AG04449 (cell line): ENCODE measurements around the gene GPR37L1.

ENCODE experiments used
- CTCF ChIA-PET: fragments of 350-600 bp; formaldehyde crosslinking; extraction: SDS; loops from one replicate; lab custom pipeline; 2021; ENCODE audit warnings: antibody characterized with exemption; lab: Yijun Ruan, JAX
- POLR2A ChIA-PET: fragments of 400-600, 350-600 bp; formaldehyde crosslinking; extraction: SDS; loops from one replicate; lab custom pipeline; 2020; ENCODE audit warnings: antibody characterized with exemption, inconsistent platforms; lab: Yijun Ruan, JAX
- DNase-seq: peaks from one replicate; pipeline ENCODE4 v3.0.0-alpha.2; 2010; ENCODE audit warnings: low read depth, low spot score
- H3K4me3 ChIP-seq: 2 replicates; pipeline ENCODE4 v1.5.1; 2011; ENCODE audit warnings: low read depth, mild to moderate bottlenecking, control low read depth, low read length
- TF ChIP-seq, protein P1 (sequence below): IDR thresholded peaks from one replicate; pipeline ENCODE4 v1.5.1; 2011; ENCODE audit warnings: mild to moderate bottlenecking, moderate library complexity, low read length, control low read depth, inconsistent platforms; ENCODE audit not compliant: insufficient read depth; ENCODE audit errors: missing control alignments

Gene GPR37L1

DNA sequence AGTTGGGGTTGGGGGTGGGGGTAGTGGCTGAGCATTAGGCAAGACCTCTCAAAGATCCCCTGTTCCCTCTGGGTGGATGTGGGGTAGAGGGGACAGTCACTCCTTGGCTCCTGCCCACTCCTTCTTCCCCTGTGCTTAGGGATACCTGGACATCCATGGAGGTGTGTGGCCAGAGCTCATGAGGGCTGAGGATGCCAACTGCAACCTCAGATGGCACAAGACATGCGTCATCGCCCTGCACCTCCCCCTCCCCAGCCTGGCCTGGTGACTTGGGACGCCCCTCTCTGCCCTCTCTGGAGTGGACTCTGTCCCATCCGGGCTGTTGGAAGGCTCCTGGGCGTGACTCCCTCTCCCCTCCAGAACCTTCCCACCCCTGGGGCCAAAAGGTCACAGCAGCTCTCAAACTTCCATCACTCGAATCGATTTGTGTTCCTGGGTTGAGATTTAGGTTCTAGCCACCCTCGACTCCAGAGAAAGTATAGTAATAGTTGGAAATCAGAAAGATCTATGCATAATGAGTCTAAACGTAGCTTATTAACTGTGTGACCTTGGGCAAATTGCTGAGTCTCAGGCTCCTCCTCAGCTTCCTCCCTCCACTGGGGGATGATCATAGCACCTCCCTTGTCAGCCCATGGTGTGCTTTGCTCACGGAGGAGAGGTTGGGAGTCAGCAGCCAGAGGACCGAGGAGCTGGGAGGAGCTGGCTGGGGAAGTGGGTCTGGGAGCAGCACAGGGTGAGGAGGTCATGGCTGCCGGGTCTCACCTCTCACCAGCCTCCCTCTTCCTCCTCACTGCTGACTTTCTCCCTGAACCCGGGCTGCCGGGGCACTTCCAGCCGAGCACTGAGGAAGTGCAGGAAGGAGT is 39.9 kb downstream of the GPR37L1 start:
- CTCF ChIA-PET: interaction anchor here (0.8 to 4.0 kb wide), 5 partner anchors 7 to 31 kb away, joined by 3 to 26 read pairs (median 4); partner anchors contain the start of gene LGR6
- H3K4me3 ChIP-seq: no peak overlapping the region

DNA sequence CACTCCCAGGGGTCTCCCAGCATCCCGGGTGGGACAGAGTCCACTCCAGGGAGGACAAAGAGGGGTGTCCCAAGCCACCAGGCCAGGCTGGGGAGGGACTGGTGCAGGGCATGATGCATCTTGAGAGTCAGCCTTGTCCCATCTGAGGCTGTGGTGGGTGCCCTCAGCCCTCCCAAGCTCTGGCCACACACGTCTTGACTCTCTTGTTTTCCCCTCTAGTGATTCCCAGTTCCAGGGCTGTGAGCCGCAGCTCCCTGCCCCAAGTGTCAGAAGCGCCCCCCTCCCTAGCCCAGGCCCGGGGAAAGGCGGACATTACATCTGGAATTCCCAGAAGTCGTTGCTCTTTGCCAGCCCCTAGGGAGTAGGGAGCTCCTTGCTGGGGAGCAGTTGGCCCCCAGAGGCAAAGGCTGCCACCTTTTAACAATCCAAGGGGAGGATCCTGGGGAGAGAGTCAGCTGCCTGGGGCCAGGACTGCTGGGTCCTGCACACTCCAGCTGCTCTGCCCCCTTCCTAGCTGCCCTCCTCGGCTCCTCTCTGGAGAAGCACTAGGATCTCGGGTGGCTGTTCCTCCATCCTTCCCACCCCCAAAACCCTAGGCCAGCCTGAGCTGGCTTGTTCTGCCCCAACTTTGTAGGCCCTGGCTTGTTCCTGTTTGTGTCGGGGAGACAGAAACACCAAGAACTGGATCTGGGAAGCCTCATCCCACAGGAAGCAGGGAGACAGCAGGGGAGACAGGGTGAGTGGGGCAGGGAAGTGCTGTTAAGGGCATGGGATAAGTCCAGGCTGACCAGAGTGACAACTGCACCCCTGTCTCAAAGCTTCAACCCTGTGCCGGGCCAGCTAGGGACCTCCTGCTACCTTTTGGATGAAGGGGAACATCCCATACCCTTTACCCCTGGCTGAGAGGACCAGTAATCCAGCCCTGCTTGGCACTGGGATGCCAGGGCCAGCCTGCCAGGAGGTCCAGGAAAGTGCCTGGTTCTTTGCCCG is 40.9 kb downstream of the GPR37L1 start:
- no peak for DNase-seq
- TF ChIP-seq, protein P1, sequence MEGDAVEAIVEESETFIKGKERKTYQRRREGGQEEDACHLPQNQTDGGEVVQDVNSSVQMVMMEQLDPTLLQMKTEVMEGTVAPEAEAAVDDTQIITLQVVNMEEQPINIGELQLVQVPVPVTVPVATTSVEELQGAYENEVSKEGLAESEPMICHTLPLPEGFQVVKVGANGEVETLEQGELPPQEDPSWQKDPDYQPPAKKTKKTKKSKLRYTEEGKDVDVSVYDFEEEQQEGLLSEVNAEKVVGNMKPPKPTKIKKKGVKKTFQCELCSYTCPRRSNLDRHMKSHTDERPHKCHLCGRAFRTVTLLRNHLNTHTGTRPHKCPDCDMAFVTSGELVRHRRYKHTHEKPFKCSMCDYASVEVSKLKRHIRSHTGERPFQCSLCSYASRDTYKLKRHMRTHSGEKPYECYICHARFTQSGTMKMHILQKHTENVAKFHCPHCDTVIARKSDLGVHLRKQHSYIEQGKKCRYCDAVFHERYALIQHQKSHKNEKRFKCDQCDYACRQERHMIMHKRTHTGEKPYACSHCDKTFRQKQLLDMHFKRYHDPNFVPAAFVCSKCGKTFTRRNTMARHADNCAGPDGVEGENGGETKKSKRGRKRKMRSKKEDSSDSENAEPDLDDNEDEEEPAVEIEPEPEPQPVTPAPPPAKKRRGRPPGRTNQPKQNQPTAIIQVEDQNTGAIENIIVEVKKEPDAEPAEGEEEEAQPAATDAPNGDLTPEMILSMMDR: no peak
- ChIA-PET CTCF (interaction anchor here (0.9 to 4.0 kb wide), 4 partner anchors 8 to 29 kb away, joined by 3 to 26 read pairs (median 4); no protein-coding TSS in a partner anchor), POLR2A (no interaction called here)
- no peak overlapping the region for H3K4me3 ChIP-seq

More for the DNA sequence above, 39.9 kb downstream of the GPR37L1 start:
- no peak for DNase-seq
- TF ChIP-seq, protein P1: no peak
- POLR2A ChIA-PET: no interaction called here

- POLR2A ChIA-PET: no interaction called here
- CTCF ChIA-PET: interaction anchor here (4.0 kb wide), 1 partner anchor 9 kb away, joined by 26 read pairs; no protein-coding TSS in a partner anchor
- TF ChIP-seq, protein P1: no peak
- H3K4me3 ChIP-seq: no peak overlapping the region
- DNase-seq: no peak
These were observed 41.7 kb downstream of the GPR37L1 start for GRCh38 chr1:202164271-202165037.

GRCh38 chr1:202165267-202165941 is 42.7 kb downstream of the GPR37L1 start:
- DNase-seq: no peak
- no peak overlapping the region for H3K4me3 ChIP-seq
- ChIA-PET POLR2A (no interaction called here), CTCF (interaction anchor here (1.8 to 4.0 kb wide), 2 partner anchors 10 to 24 kb away, joined by 6 to 26 read pairs; no protein-coding TSS in a partner anchor)
- TF ChIP-seq, protein P1: no peak
